HG03135 (cell line): ENCODE measurements around the gene CPVL.

Source experiments
- ATAC-seq: cut with Tn5 transposase; IDR thresholded peaks from one replicate; pipeline ENCODE4 v1.9.1; 2021; ENCODE audit warnings: mild to moderate bottlenecking, moderate library complexity; ENCODE audit not compliant: unreplicated experiment

Gene CPVL

DNA sequence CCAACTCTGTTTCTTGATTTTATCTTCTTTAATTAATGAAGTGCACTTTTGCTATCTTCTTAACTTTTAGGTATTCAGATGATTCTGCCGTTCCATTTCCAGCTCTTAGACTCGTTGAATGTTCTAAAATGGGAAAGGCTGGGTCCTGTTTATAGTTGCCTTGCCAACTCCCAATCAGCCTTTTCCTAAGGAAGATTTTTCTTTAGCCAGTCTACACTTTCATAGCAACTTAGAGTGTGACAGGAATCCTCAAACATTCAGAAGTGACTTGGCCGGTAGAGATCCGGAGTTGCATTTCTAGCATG is 165.2 kb downstream of the CPVL start:
- no peak for ATAC-seq

DNA sequence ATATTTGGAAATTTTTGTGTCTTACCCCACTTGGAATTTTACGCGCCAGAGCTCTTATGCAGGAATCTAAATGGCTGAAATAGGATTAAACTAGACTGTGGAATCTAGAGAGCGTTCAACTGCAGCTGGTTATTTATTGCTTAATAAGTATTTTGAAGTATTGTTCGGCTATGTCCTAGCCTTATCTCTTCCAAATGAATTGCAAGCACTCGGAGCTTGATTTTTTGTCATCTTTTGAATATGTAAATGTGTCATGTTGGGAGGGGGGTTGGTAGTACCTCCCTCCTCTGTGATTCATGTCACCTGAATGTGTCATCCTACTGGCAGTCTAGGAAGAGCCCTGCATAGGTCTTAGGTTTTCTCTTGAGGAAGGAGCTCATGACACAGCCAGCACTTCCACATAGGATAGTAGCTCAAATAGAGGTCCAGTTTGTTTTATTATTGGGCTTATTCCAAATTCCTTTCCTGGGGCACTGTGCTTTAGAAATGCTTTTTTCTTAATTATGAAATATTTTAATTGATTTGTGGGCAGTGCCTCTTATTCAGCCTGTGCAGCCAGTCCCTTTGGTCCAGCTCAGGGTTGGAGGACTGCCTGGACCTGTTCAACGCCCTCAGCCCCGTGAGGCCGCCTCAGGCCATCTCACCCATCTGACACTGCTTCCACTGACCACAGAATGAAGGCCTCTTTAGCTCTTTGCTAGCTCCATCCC is 165.7 kb downstream of the CPVL start:
- no peak for ATAC-seq

DNA sequence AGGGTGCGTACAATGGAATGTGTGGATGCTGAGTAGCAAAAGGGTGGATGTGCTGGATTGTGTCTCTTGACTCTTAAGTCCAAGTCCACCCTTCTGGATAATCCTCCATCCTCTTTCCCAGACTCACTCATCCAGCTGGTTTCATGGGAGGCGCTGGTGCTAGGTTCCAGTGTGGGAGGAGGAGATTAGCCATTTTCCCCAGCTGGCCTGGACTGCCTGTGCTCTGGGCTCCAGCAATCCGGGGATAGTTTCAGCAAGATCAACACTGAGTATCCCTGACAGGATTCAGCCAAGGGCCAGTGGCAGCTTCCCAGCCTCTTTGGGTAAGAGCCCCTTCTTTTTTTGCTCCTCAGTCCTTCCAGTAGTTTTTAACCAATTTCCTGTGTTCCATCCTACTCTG is 166.6 kb downstream of the CPVL start:
- no peak for ATAC-seq

DNA sequence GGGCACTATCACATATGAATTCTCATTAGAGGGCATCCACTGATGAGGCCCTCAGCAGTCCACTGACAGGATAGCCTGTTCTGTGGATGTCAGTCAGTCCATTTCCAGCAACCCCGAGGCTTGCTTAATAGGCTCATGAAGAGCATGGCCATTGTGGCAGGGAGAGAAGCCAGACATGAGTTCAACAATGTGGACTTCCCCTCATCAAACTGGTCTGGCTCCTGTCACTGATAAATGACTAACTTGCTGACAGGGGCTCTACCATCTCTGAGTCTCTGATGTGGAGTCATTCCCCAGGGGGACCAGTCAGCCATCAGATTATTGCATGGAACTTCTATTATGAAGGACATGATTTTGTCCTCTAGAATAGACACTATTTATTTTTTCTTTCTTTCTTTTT is 168.5 kb downstream of the CPVL start:
- no peak for ATAC-seq

DNA sequence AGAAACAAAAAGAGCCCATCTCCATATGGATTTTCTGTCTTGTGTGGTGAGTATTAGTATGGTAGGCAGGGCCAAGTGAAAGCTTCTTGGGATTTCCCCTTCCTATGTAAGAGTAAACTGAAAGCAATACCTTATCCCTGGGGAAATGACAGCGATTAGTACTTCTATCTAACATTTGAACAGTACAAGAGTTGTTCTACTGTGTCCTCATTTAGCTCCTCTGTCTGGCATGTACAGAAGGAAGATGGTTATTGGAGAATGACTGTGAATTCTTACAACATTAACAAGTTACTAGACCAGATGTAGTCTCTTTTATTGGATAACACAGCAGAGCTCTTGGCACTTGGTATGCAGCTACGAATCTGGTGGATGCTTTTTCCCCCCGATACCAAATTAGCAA is 170.3 kb downstream of the CPVL start:
- no peak for ATAC-seq

DNA sequence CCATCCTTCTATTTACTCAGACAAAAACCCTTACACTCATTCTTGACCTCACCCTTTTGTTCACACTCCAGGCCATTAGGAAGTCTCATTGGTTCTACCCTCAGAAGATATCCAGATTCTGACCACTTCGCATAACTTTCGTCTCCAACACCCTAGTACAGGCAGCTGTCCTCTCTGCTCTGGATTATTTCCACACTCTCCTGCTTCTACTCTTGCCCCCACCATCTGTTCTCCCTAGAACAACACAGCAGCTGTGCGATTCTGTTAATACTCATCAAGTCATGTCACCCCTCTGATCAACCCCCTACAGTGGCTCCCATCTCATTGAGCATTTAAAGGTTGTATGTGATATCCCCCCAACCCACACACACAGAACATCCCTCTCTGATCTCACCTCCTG is 172.7 kb downstream of the CPVL start:
- ATAC-seq = no peak

DNA sequence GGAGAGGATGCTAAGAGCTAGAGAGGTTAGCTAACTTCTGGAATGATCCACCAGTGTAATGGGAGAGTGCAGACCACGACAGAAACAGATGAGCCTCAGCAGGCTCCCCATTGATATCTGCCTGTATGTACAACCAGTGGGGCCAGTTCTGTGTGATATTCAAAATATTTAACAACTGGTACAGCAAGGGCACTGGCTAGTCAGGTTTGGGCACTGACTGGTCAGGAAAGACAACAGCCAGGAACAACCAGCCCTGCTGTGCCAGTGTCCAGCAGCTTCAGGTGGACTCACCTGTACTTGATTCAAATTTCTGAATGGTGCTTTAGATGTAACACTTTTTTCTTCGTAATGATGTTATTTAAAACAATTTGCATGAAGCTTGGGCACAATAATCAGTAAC is 182.3 kb downstream of the CPVL start:
- ATAC-seq = no peak

DNA sequence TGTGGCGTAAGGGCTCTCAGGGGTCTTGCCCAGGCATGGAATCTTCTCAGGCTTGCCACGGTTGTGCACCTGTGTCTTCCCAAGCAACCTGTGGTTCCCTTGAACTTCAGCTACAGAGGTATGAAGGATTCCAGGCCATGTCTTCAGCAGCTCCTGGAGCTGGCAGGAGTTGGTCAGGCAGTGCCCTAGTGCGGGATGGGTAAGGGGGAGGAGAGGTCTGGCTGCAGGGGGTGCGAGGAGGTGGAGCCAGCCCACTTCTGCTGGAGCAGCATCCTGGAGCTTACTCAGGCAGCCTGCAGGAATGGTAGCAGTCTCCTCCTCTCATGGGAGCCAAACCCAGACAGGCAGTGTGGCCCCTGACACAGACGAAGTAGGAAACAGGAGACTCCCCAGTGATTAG is 184.4 kb downstream of the CPVL start:
- ATAC-seq = no peak

DNA sequence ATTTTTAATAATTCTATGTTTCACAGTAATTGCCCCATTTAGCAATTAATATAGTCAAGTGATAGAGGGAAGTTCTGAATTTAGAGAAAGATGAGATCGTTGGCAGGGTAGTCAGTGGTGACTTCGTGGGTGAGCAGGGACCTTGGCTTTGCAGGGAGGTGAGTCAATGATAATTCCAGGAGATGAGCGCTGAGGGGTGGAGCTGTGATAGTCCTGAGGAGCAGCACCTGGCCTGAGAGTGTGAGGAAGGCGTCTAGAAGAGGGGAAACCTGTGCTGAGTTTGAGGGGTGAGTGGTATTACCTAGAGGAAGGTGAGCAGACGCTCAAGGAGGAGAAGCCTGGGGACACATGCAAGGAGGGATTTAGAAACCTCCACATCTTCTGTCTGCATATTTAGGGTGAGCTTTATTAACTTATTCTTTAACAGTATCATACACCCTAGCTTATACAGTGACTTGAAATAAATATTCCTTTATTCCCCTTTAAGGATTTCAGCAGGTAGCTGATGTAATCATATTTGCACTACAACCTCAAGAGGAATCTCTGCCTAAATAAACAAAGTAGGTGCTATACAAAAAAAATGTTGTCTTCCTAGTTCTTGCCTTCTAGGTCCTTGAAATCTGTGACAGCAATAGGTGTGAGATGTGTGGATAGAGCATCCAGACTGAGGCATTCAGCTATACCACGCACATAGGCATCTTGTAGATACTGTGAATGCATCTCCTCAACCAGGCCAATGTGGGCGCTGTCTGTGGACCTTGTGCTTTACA is 186.1 kb downstream of the CPVL start:
- ATAC-seq = no peak

DNA sequence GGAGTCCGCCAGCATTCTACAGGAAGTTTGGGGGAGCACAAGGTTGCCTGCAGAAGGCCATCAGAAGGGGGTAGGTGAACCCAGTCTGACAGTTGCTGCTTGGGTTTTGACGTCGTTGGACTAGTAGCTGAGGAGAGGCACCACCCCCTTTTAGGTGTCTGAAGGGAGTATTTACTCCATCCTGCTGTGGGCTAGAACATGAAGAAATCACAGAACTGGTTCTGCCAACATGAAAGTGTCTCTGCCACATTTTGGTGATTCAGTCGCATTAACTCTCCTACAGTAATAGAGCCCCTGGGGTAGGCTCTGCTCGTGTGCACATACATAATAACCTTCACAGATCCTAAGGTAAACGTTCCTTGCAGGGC is 187.4 kb downstream of the CPVL start:
- no peak for ATAC-seq

DNA sequence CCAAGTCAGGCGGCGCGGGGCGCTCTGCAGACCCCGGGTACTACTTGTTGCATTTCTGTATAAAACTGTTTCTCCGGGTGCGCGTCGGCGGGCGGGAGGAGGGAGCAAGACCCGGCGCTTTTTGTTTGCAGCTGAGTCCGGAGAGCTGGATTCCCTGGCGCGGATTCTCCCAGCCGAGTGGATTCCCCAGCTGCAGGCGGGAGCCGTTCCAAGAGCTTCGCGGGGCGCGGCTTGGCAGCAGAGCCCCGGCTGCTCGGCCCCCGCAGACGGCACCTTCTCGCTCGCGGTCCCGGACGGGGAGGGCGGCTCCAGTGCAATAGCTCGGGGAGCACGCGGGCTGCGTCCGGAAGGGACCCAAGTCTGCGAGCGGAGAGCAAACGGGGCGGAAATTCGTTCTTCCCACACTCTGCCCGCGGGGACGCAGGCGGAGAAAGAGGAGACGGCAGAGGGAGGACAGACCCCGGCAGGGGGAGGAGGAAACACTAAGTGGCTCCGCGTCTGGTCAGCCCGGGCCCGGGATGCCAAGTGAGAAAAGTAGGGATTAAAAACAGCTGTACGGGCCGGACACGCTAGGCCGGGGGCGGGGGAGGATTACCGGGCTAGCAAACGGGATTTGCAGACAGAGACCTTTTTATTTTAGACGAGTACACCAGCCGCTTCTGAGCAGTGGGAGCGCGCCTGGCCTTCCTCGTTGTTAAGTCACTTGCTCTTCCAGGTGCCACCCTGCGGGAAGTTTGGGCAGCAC is 187.9 kb downstream of the CPVL start, which contains the start of gene TRIL:
TSS of gene TRIL (minus strand) at position 96 of the 745 bp plus-strand sequence. CDS start 284 bp downstream, outside the sequence.
- no peak for ATAC-seq

DNA sequence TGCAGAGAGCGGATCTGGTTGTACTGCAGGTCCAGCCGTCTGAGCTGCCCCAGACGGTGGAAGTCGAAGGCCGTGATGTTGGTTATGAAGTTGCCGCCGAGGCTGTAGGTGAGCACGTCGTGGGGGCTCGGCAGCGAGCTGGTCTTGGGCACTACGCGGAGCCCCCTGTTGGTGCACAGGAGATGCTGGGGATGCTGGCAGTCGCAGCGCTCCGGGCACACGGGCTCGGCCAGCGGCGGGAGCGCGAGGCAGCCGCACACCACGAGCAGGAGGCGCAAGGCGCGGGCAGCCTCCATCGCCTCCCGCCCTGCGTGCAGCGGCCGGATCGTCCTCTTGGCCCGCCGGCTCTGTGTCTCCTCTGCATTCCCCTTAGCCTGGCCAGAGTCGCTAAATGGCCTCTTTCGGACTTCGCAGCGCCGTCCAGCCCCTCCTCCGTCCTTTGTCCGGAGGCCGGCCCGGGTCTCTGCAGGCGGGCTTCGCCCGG is 188.5 kb downstream of the CPVL start:
- no peak for ATAC-seq

DNA sequence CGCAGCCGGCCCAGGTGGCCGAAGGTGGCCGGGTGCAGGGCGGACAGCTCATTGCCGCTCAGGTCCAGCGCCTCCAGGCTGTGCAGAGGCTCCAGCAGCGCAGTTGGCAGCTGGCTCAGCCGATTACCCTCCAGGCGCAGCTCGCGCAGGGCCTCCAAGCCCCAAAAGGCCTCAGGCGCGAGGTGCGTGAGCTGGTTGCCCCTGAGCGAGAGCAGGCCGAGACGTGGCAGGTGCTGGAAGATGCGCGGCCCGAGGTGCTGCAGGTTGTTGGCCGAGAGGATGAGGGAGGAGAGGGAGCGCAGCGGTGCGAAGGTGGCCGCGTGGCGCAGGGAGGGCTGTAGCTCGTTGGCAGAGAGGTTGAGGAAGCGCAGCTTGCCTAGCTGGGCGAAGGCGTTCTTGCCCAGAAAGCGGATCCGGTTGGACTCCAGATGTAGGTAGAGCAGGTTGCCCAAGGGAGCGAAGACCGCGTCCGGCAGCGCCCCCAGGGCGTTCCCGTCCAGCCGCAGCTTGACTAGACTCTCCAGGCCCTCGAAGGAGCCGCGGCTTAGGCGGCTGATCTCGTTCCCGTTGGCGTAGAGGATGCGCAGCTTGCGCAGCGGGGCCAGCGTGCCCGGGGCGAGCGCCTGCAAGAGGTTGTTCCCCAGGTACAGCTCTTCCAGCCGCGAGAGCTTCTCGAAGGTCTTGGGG is 189.1 kb downstream of the CPVL start:
- ATAC-seq = no peak

DNA sequence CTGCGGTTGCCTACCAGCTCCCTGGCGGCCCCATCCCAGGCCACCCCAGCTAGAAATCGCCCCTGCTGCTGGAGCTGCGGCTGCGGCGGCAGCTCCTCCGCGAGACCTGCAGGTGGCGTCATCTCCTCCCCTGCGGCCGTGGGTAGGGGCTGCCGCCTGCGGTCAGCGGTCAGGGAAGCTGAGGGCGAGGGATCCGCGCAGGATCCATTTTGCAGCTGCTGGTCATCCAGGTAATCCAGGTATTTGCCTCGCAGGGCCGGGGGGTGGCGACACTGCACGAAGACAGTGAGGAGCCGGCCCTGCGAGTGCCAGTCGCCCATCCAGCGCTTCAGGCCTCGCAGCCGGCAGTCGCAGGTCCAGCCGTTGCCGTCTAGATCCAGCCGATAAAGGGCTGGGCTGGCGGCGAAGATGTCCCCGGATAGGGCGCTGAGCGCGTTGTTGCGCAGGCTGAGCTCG is 189.7 kb downstream of the CPVL start:
- ATAC-seq = no peak

DNA sequence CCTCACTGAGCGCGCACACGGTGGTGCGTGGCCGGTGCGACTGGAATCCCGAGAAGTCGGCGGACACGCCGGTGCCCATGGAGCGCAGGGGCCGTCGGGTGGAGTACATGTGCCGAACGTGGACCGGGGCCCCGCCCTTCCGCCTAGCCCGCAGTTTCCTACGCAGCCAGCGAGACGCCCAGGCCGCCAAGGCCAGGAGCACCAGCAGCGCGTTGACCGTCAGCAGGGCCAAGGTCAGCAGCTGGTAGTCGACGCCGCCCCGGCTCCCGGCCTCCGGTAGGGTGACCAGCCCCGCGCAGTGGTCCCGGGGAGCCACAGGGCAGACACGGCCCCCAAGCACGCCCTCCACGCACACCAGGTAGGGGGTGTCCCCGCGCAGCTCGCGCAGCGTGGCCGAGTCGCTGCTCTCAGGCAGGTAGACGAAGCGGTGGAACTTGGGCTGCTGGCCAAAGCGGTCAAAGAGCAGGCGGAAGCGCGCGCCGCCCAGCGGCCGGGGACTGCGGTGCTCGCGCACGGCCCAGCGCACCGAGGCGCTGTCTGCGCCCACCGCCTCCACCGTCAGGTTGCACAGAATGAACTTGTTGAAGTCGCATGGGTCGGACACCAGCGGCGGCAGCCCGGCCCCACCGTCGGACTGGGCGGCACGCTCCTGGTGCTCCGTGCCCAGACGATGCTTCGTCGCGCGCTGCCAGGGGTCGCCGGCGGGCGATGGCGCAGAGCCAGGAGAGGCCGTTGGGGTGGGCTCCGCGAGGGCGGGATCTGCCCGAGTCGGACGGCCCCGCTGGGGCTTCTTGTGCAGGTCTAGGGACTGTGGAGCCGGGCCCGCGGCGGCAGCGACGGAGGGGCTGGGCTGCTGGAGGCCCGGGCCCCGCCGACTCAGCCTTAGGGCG is 190.4 kb downstream of the CPVL start:
- ATAC-seq = no peak

DNA sequence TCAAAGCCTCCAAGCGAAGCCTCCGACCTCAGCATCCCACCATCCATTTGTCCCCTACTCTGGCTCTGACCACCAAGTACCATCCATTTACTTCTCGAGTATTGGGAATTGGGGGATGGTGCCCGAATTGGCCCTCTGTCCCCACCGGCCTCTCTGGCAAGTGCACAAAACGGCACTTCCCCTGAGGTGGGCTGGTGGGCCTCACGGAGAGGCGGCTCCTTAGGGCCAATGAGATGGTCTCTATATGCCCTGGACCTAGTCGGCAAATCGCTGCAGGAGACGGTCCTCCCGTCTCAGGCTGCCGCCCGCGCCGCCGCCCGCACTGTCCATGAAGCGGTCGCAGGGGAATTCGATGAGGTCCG is 191.0 kb downstream of the CPVL start:
- ATAC-seq = no peak

DNA sequence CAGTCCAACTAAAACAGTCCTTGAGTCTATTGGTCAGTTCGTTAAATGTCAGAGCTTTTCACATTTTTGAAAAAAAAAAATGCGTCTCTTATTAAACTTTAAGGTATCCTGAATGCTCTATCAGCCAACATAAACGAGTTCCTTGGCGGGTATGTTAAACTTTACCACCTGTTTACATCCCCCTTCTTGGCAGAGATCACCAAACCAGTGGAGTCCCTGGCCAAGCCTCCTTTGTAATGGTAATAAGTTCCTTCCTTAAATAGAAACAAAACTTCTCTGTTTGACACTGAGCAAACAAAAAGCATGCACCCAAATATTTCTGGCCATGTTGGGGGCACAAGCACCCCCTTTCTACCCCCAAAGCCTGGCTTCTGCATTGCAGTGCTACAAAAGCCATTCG is 191.4 kb downstream of the CPVL start:
- ATAC-seq = no peak

DNA sequence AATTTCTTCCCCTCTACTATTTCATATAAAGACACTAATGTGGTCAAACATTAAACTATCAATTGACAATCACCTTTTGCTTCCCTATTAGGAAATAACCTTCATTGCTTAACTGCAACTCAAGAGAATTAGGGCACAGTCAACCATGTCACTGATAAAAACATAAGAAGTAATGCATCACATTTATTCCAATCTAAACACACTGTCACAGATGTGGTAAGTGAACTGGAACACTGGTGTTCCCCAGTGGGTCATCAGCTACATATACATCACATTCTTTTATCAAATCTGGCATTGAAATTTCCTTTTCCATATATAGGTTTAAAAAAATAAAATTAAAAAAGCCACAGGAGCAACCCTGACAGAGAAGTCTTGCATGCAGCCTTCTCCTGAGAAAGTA is 191.9 kb downstream of the CPVL start:
- no peak for ATAC-seq

DNA sequence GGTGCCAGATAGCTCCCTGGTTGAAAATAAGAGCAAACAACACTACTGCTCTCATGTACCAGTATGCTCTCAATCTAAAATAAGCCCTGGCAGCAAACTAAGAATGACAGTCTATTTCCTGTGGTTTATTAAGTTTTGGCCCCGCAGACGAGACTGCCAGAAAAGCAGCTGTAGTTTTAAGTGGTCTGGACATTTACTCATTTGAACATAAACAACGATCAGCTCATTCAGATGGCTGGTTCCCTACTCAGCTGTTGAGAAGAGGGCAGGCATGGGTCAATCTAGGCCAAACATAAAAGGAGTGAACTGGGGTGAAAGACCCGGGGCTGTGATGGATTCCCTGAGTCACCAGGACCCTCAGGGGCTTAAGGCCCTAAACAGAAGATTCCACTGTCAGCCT is 192.7 kb downstream of the CPVL start:
- ATAC-seq = no peak
